ENCODE measurements around the gene BZW2.

BZW2 gene

DNA sequence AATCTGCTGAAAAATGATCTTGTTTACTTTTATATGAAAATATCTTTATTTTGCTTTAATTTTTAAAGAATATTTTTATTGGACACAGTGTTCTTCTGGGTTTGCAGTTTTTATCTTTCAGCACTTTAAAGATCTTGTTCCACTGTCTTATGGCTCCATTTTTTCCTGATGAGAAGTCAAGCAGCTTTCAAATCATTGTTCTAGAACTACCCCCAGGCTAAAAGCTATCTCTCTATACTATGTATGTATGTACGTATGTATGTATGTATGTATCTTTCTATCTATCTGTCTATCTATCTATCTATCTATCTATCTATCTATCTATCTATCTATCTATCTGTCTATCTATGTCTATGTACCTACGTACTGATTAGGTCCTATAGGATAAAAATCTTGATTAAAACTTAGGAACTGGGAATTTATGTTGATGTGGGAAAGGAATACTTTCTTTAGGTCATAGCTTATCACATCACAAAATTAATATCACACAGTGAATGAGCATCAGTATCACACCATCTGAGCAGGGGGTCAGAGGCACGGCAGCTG is 72.2 kb downstream of the BZW2 start:
- no peak for DNase-seq (ENCODE audit: low spot score)

DNA sequence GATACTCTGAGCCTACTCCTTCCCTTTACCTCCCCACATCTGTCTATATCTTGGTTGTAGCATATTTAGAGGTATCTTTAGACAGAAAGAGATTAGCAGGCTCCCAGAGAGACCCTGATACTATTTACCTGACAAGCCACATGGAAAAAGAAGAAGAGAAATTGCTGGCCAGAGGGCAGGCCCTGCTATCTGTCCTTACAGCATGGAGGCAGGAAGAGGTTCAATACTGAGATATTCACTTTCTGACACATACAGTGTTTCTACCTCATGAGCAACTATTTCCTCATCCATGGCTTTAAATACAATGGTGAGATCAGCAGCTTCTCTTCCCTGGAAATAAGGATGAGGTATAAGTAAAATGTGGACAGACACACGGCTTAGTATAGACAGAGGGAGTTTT is 73.7 kb downstream of the BZW2 start:
- DNase-seq (ENCODE audit: low spot score) = no peak

DNA sequence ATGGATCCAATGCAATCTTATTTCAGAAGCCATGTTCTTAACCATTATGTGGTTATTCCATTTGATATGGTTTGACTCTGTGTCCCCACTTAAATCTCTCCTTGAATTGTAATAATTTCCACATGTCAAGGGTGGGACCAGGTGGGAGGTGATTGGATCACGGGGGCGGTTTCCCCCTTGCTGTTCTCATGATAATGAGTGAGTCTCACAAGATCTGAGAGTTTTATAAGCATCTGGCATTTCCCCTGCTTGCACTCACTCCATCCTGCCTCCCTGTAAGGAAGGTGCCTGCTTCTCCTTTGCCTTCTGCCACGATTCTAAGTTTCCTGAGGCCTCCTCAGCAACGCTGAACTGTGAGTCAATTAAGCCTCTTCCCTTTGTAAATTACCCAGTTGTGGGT is 75.6 kb downstream of the BZW2 start:
- no peak for DNase-seq (ENCODE audit: low spot score)

DNA sequence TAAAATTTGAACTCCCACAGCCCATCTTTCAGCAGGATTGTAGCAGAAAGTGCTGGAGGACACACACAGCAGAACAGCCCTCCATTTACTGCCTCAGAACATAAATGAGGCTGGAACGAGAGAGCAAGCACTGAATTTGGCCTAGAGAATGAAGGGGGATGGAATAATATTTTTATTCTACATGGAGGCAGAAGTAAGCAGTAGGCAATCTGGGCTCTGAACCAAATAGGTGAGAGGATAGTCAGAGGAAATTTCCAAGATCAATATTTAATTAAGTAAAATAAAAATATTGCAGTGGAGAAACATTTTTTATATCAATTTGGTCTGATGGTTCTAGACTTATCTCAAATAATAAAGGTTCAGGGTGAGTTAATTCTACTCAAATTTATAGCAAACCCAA is 78.4 kb downstream of the BZW2 start:
- DNase-seq (ENCODE audit: low spot score) = no peak

DNA sequence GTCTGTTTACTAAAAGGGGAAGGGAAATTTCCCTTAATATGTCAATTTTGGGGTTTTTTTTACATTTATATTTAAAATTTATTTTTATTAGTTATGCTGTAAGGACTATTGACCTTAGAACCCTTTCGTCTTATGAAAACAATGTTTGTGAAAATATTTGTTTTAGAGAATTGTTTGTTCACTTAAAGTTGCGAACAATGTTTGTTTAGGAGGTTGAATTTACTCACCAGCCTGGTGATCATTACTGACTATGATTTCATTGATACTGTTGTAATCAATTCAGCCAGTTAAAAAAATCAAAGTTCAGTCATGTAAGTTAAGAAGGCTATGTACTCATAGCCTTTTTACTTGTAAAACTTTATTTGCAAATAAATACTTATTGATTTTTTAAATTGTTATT is 80.2 kb downstream of the BZW2 start:
- no peak for DNase-seq (ENCODE audit: low spot score)

DNA sequence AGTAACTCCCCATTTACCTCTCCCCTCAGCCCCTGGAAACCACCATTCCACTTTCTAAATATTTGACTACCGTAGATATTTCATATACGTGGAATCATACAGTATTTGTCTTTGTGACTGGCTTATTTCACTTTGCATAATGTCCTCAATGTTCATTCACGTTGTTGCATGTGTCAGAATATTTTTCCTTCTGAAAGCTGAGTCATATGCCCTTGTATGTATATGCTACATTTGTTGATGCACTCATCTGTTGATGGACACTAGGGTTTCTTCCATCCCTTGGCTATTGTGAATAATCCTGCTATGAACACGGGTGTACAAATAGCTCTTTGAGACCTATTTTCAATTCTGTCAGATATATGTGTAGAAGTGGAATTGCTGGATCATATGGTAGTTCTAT is 81.8 kb downstream of the BZW2 start:
- no peak for DNase-seq (ENCODE audit: low spot score)

DNA sequence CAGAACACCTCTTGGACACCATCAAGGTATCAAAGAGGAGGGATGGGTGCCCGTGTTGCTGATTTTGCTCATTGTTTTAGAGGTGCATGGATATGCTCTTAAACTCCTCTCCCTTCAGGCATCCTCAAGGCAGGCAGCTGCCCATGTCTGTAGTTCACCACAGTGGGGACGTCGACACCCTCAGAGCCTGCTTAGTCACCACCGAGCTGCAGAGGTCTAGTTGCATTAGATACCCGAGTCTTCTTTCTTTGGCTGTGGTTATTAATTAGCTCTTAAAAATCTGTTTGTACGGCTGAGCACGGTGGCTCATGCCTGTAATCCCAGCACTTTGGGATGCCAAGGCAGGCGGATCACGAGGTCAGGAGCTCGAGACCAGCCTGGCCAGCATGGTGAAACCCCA is 82.8 kb downstream of the BZW2 start:
- DNase-seq (ENCODE audit: low spot score) = no peak

DNA sequence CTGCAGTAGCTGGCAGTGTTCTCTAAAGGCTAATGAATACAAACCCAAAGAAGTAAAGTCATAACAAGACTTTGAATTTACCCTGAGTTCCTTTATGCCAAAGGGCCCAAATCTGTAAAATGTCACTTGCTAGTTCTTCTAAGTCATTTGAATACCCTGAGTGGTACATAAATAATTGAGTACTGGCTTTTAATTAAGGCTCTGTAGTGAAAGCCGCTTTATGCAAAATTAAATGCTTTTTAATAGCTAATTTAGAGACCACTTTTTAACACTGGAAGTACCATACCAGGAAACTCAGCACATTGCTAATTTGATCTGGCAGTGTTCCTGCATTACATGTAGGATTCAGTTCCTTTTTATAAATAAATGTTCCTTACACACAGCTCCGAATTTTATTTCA is 83.6 kb downstream of the BZW2 start:
- no peak for DNase-seq (ENCODE audit: low spot score)

DNA sequence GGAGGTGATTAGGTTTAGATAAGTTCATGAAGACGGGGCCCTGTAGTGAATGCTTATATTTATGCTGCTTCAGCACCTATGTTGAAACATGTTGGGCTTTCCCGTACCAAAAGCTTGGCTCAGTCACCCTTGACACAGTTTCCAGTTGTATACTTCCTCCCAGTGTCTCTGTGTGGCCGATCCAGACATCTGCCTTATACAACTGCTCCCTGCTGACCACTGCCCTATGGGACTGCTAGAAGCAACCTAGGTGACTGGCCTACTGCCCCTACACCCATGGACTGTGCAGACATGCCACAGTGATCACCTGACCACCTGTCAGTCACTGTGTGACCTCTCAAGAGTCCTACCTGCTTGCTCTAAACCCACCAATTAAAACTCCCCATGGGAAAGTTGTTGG is 85.0 kb downstream of the BZW2 start:
- no peak for DNase-seq (ENCODE audit: low spot score)

DNA sequence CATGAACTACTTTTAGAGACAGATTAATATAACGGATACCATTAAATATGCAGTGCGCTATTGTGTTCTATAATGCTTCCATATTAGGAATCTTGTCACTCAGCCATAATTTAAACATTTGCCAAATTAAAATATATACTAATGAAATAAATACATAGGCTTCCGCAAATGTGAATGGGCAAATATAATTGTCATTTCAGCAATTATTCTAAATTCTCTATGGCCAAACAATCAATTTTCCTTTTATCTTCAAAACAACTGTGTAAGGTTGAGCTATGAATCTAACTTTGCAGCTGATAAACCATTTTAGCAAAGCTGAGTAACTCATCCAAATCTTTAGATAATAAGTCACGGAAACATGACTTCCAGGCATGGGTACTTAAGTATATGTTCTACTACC is 86.8 kb downstream of the BZW2 start:
- DNase-seq (ENCODE audit: low spot score) = no peak

DNA sequence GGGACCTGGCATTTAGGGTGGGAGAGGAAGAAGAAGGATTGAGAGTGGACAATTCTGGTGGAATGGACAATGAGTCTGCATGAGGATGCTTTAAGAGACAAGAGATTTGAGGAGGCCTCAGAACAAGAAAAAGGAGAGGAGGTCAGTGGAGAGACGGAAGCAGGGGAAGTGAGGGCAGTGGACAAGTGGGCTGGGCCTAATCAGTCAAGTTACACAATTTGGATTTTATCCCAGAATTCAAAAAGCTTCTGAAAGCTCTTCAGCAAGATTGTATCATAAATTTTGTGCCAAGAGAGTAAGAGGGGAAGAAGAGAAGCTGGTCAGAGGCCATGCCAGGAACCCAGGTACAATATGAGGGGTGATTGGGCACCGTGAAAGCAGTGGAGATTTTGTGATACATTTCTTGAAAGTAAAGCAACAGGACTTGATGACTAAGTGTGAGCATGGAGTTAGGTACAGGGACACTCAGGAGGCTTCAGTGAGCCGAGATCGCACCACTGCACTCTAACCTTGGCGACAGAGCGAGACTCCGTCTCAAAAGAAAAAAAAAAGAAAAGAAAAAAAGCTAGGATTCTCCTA is 88.3 kb downstream of the BZW2 start:
- DNase-seq (ENCODE audit: low spot score) = no peak

DNA sequence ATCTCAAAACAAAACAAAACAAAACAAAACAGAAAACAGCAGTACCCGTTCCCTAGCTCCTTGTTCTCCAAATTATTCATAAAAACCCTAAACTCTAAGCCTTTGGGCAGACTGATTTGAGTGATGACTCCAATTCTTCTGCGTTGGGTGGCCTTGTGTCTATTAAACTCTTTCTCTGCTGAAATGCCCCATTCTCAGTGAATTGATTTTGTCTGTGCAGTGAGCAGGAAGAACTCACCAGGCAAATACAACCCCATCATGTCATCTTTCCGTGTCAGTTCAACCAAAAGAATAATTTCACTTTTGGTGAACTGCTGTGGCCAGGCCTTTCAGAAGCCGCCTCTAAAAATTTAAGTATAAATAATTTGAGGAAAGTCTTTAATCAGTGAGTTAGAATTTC is 89.0 kb downstream of the BZW2 start:
- DNase-seq (ENCODE audit: low spot score) = no peak

DNA sequence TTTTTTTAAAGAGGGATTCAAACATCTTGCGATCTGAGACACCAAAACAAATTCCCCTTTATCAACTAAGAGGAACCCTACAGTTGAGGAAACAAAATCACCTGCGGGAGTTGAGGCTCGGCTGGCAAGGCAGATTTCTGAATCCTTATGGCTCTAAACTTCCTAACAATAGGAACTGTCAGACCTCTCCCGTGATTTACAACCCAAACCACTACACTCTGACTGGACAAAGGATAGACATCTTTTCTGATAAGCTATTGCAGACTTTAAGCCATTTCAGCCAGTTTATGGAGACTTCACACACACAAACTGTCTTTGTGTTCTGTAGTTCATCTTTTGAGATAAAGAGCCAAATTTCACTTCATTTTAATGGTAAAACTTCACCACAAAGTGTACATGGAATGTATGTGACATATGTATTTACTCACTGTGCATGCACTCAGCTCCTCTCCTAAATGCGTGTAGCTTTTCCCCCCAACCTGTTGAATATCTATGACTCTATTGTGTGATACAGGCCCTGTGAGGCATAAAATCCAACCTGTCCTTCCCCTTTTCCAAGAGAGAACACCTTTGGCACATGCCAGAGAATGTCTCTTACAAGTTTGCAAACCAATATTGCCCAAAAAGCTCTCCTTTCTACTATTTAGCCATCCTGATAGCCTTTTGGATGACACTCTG is 92.2 kb downstream of the BZW2 start:
- DNase-seq (ENCODE audit: low spot score) = no peak

DNA sequence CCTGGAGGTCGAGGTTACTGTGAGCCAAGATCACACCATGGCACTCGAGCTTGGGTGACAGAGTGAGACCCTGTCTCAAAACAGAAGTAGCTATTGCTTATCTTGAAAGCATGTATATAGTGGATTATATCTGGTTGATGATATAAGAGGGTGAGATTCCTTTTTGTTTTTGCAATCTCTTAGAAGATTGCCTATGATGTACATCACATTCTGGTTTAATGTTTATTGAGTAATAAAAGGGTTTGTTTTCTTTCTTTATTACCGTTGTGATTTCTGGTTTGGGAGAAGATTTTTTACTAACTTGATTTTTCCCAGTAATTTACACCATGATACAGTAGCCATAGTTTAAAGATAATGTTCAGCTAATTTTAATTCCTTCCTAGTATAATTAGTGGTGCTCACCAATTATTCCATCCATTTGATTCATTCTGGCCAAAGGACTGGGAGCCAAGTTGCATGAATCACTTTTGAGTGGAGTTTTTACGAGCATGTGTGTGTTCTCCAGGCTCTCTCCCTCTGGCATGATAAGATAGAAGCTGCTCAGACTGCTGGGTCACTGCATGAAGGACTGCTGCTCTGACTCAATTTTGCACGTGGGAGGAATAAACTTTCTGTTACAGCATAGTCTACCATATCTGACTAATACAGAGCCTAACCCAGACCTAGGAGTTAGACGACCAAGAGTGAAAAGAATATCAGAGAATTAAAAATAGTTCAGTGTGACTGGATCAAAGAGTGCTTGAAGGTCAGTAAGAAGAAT is 94.1 kb downstream of the BZW2 start:
- no peak for DNase-seq (ENCODE audit: low spot score)

DNA sequence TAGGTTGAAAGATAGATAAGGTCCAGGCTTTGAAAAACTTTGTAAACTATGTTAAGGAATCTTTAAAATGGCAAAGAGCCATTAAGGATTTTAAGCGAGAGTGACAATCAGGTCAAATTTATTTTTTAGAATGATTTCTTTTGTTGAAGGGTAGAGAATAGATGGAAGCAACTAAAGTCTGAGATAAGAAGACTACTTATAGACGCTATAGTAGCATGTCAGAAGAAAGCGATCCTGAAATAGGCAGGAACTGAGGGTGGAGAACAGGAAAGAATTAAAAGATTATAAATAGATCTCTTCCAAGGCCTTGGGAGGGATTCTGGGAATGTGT is 94.6 kb downstream of the BZW2 start:
- no peak for DNase-seq (ENCODE audit: low spot score)

DNA sequence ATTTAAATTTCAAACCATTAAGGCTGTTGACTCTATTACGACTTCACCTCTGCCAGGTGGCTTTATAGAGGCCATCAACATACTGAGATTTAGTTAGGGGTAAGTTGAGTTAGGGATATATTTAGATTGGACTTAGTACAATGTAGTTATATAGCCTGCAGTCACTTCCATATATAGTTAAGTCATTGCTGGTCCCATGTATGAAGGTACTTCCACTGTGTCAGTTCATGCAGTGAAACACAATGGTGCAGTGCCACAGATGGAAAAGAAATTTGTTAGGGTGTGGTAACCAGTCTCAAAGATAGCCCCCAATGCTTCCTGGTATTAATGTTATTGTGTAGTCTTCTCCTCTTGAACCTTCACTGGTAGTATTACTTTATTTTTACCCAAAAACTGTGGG is 95.0 kb downstream of the BZW2 start:
- no peak for DNase-seq (ENCODE audit: low spot score)

DNA sequence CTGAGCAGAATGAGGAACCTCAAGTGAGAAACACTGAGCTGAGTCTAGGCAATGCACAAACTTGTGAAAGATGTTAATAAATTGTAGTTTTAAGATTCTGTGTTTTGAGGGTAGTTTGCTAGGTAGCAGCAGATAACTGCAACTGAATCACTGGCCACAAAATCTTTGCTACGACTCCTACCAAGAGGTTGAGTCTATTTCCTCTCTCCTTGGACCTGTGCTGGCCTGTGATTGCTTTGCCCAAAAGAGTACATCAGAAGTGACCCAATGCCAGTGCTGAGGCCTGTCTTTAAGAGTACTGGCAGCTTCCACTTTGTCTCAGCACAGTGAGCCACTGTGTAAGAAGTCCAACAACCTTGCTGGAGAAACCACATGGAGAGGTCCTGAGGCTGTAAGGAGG is 95.7 kb downstream of the BZW2 start:
- no peak for DNase-seq (ENCODE audit: low spot score)

DNA sequence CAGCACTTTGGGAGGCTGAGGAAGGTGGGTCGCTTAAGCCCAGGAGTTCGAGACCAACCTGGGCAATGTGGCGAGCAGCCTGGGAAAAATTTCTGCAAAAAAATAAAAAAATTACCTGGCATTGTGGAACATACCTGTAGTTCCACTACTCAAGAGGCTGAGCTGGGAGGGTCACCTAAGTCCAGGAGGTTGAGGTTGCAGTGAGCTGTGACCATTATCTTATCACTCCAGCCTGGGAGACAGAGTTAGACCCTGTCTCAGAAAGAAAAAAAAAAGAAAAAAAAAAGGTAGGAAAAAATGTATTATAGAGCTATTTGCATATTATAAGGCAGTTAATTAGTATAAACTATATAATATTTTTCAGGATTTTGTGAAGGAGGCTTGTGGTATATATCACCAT is 96.6 kb downstream of the BZW2 start:
- DNase-seq (ENCODE audit: low spot score) = no peak

DNA sequence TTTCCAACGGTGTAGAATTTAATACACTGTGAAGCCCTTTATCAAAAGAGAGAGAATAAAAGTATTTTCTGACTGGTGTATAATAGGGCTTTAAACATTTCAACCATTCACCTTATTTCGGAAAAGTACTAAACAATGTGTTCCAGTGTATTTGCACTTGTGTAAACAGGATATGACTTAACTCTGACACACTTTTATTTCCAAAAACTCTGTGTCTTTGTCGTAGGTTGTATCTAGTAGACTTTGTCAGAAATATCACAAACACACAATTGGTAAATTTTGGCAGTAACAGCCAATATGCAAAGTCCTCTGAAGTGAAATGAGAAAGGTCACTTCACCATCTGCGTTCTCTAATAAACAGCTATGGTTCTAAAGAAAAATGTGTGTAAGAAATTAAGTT is 97.3 kb downstream of the BZW2 start:
- no peak for DNase-seq (ENCODE audit: low spot score)

DNA sequence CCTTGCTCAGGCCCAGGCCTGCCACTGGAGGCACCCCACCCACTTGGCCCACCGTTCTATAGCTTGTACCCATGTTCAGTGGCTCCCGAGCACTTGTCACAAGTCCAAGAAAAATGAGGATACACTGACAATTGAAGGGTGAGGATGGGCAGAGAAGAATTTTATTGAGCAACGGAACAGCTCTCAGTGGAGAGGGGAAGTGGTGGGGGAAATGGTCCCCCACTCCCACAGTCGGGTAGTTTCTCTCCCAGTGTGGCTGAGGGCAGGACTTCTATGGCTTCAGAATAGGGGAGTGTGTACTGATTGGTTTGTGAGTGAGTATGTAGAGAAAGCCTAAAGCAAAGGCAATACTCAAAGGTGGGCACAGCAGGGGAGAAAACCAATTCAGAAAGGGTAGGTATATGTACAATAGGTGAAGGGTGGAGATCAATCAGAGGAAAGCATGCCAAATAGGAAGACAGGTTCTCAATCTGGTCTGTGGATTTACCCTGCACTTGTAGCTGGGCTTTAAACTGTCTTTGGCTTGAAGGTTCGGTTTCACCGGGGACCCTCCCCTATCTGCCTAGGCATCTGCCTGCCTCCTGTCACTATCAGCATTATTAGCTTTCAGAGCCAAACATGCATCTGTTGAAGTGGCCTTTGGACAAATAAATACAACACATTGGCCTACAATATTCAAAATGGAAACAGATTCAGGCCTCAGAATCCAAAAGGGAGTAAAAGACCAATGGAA is 98.7 kb downstream of the BZW2 start:
- DNase-seq (ENCODE audit: low spot score) = no peak

DNA sequence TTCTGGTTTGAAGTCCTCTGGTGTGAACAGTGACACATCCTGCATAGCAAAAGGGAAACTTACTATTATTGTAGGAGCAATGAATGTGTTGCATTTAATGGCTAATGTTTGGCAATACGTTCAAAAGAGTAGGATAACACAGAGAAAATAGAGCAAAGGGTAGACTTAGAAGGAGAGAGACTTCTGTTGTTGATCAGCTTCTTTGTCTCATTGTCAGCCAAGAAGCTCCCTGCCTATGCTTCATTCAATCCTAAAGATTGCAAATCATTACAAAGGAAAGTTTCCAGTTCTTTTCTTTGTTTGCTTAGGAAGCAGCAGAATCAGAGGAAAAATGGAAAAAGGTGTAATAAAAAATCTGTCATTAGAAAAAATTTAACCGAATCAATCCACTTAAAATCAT is 99.7 kb downstream of the BZW2 start:
- DNase-seq (ENCODE audit: low spot score) = no peak

DNA sequence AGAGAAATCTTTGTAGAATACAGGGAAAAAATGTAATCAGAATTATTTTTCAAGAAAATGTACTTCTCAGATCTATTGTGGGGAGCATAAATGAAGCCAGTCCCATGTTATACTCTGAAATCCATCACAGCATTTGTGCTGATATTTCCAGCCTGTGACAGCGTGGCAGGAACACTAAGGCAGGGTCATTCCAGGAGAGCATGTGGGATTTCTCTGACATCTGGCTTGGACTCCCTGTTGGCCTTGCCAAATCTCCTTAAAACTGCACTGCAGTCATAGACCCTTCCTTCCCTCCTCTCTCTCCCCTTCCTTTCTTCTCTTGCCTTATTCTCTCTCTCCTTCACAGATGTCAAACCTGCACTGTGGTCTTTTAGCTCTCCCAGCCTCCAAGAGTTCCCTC is 101.1 kb downstream of the BZW2 start:
- no peak for DNase-seq (ENCODE audit: low spot score)
